HG03520 (cell line): Measurements from ENCODE around the gene ACER3.
"Not testable (repeated sequence)": the region's sequence is repeated elsewhere in the genome, so short reads cannot be mapped to it uniquely, and the experiment has no call there.

Source experiments
- ATAC-seq: cut with Tn5 transposase; IDR thresholded peaks from one replicate; pipeline ENCODE4 v1.9.1; 2021; ENCODE audit warnings: mild to moderate bottlenecking, moderate library complexity; ENCODE audit not compliant: unreplicated experiment

ACER3 gene

DNA sequence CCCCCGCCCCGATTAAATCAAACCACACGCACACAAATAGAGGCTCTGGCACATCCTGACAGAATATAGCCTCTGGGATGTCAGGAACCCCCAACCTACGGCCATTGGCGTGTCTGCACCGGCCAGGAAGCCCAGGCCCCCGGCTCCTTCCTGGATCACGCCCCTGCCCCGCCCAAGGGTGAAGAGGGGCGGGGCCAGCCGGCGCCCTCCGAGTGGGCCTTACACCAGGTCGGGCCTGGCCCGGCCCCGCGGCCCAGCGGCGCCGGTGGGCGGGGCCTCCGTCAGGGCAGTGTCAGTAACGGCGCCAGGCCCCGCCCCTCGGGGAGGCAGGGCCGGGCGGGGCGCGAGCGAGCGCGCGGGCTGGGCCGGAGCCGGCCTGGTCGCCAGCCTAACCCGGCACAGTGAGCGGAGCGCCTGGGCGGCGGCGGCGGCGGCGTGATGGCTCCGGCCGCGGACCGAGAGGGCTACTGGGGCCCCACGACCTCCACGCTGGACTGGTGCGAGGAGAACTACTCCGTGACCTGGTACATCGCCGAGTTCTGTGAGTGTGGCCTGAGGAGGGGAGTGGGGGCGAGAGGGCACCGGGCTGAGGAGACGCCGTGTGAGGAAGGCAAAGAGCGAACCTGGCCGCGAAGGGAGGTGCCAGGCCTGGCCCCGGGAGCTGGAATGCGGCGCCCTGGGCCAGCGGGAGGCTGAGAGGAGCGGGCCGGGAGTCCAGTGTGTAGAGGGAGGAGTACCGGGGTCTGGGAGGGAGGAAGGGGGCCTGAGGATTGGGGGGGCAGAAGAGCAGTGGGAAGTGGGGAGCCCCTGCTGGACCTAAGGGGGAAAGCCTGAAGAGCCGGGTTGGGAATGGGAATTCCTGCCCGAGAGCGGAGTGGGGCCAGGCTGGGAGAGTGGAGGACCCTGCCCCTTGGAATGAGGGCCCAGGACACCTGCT is at the start of gene ACER3:
TSS of gene ACER3 (plus strand) at position 380 of the 937 bp plus-strand sequence. CDS start at position 439, 59 bp downstream.
- ATAC-seq, result peak; percentile 91

DNA sequence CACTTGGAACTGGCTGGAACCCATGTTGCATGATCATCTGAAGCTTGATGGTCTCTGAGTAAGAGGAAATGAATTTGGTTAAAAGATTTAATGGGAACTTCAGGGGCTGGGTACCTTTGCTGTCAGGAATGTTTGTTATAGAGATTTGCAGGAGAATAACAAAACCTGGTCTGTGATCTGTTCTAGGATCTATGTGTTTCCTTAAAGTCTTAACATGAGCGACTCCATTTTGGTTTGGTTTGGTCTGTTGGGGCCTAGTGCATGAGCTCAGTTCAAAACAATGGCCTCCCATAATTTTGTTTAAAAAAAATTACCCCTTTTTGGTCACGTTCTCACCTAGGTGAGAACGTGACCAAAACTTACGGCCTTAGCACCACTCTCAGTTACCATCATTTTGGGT is 49.5 kb upstream of the ACER3 start:
- ATAC-seq, result no peak

DNA sequence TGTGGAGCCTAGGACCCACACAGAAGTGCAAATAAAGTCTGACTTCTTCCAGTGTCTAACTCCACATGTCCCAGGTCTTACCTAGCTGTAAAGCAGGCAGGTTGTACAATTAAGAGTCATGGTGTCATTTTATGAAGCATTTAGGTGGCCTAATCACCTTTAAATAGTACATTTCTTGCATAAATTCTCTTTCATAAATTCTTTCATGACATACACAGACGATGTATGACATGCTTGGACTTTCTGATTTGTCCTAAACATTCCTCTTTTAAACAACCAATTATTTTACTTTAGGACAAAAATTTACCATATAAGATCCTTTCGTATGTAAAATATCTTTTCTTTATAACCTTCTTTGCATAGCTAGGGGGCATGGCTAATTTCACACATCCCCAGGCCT is 46.3 kb upstream of the ACER3 start:
- no peak for ATAC-seq

DNA sequence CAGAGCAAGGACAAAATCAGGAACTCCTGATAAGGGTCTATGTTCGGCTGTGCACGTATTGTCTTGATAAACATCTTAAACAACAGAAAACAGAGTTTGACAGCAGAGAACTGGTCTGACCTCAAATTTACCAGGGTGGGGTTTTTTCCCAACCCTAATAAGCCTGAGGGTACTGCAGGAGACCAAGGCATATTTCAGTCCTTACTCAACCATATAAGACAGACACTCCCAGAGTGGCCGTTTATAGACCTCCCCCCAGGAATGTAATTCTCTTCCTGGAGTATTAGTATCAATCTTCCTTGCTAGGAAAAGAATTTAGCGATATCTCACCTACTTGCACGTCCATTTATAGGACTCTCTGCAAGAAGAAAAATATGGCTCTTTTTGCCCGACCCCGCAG is 45.0 kb upstream of the ACER3 start:
- not testable (repeated sequence) for ATAC-seq

DNA sequence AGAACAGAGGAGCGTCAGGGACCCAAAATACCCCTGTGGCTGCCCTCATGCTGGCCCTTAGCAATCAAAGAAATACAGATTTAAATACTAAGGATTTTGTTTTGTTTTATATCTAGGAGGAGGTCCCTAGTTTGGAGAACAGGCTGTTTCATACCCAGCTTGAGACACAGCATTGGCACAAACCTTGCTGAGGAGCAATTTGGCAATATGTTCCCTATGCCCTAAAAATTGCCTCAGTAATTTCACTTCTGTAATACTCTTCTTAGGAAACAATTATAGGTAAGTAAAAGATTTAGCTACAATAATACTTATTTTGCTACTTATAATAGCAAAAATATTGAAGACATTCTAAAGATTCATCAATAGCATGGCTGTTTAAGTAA is 40.5 kb upstream of the ACER3 start:
- no peak for ATAC-seq

DNA sequence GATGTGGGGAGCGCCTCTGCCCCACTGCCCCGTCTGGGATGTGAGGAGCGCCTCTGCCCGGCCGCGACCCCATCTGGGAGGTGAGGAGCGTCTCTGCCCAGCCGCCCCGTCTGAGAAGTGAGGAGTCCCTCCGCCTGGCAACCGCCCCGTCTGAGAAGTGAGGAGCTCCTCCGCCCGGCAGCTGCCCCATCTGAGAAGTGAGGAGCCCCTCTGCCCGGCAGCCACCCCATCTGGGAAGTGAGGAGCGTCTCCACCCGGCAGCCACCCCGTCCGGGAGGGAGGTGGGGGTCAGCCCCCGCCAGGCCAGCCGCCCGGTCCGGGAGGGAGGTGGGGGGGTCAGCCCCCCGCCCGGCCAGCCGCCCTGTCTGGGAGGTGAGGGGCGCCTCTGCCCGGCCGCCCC is 39.3 kb upstream of the ACER3 start:
- ATAC-seq, result not testable (repeated sequence)

DNA sequence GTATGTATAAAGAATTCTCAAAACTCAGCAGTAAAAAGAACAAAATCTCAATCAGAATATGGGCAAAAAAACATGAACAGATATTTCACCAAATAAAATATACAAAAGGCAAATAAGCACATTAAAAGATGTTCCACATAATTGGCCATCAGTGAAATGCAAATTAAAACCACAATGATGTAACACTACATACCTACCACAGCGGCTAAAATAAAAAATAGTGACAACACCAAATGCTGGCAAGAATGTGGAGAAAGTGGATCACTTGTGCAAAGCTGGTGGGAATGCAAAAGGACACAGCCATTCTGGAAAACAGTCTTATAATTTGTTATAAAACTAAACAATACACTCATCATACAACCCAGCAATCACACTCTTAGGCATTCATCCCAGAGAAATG is 38.3 kb upstream of the ACER3 start:
- no peak for ATAC-seq

DNA sequence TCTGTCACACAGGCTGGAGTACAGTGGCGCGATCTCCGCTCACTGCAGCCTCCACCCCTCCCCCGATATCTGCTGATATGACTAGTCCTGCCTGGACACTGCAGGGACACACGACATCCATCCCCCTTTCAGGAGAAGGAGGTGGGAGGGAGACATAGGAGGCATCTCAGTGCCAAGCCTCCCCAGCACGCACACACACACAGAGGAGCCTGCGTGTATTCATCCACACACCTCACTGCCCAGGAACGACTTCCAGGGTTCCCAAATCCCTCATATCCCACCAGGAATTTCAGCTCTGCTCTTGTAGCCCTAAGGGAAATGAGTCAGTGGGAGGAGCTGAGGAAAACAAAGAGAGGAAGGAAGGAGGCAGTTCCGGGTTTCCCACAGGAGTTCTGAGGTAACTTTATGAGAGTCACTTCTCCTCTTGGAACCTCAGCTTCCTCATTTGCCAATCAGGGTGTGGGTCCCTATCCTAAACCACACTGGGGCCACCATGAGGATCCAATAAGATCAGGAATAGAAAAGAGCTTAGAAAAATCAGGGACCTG is 37.2 kb upstream of the ACER3 start:
- ATAC-seq, result no peak

DNA sequence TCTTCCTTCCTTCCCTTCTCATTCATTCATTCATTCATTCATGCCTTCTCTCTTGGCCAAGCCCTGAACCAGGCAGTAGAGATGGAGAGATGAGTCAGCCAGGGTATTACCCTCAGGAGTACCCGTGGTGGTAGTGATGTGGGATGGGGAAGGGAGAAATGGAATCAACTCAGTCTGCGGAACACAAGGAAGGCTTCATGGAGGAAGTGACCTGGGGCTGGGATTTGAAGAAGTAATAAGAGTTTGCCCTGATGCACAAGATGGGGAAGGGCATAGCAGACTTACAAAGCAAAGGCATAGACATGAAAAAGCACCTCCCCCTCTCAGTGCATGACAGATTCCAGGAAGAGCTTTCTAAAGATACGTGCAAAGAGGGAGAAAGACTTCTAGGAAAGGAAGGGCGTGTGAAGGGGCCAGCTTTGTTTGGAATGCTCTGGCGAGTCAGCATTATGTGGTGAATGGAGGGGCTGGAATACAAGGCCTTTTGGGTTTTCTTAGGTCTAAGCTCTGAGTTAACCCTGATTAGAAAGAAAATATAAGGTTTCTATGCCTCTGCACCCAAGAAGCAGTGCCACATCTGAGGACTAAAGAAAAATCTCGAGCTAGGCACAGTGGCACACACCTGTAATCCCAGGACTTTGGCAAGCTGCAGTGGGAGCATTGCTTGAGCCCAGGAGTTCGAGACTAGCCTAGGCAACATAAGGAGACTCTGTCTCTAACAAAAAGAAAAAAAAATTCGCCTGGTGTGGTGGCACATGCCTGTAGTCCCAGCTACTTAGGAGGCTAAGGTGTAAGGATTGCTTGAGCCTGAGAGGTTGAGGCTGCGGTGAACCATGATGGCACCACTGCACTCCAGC is 36.4 kb upstream of the ACER3 start:
- no peak for ATAC-seq

DNA sequence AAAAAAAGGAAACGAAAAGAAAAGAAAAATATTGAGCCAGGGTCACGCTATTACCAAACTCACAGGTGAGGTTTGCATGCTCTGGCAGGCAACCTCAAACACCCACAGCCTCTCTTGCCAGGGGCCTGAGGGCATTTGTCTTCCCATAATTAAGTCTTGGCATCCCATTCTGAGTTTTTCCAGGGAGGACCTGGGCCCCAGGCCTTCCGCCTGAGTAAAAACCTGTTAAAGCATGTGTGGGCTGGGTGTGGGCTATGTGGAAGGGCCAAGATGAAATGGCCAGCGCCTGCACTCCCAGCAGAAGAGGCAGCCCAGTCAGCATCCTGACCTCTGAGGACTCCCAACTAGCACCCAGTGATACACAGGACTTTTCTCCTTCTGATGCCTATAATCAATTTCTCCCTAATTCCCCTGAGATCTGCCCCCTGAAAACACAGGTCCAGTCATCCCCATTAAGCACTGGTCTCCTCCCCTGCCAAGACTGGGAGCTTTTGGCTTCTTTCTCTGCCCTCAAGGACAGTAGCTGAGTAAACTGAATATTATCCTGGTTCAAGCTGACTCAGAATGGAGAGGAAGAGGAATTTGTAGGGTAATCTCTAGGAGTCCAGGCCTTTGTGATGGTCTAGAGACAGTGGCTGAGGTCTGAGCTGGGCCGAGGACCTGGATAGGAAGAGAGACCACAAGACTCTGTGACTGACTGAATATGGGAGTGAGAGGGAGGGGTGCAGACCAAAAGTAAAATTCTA is 35.6 kb upstream of the ACER3 start:
- ATAC-seq, result no peak

DNA sequence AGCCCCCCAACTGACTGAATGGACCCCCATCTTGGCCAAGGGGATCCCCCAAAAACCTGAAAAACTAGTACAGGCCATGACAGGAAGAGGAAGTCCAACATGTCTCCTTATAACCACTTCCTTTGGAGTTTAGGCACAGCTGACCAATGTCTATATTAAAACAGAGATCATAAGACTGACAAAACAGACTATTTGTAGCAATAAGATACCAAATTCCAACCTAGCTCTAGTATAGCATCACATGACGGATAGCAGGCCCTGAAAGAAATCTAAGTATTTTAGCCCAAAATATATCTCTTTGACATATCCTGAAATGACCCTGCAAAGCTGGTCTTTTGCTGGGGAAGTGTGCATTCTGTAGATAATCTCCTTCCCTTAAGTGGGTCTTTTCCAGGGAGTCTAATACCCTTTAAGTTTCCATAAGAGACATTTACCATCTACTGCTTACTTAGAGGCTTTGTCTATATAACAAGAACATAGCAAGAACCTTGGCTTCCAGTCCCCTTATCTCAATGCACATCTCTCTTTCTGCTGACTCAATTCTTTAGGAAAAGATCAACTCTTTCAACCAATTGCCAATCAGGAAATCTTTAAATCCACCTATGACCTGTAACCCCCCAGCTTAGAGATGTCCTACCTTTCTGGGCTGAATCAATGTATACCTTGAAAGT is 34.9 kb upstream of the ACER3 start:
- ATAC-seq, result no peak

DNA sequence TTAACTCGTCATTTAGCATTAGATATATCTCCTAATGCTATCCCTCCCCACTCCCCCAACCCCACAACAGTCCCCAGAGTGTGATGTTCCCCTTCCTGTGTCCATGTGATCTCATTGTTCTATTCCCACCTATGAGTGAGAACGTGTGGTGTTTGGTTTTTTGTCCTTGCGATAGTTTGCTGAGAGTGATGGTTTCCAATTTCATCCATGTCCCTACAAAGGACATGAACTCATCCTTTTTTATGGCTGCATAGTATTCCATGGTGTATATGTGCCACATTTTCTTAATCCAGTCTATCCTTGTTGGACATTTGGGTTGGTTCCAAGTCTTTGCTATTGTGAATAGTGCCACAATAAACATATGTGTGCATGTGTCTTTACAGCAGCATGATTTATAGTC is 34.2 kb upstream of the ACER3 start:
- ATAC-seq, result not testable (repeated sequence)

DNA sequence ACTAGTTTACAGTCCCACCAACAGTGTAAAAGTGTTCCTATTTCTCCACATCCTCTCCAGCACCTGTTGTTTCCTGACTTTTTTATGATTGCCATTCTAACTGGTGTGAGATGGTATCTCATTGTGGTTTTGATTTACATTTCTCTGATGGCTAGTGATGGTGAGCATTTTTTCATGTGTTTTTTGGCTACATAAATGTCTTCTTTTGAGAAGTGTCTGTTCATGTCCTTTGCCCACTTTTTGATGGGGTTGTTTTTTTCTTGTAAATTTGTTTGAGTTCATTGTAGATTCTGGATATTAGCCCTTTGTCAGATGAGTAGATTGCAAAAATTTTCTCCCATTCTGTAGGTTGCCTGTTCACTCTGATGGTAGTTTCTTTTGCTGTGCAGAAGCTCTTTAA is 33.7 kb upstream of the ACER3 start:
- not testable (repeated sequence) for ATAC-seq

DNA sequence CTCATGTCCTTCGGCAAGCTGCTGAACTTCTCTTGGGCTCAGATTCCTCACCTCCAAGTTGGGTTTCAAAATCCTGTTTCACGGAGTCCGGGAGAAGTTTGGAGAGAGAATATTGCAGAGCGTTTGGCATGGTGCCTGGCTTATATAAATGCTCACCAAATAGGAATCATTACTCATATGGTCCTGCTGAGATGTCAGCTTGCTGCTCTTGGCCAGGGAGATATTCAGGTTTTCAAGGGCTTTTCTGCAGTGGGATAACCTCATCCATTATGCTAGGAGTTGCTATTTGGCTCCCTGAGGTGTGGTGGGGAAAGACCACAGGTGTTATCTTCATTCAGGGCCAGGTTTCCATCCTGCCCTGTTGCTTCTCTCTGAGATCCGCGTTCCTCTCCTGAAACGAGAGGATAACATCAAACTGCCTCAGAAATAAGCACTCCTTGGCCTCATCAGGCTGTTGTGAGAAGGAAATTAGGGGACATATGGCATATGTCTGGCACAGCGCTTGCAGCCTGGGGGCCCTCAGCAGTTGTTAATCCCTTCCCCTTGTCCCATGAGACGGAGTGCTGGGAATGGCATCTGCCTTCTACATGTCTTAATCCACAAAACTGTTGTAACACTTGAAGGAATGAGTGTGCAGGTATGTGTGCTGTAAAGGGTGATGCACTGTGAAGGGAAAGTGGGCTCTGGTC is 29.9 kb upstream of the ACER3 start:
- ATAC-seq, result no peak

DNA sequence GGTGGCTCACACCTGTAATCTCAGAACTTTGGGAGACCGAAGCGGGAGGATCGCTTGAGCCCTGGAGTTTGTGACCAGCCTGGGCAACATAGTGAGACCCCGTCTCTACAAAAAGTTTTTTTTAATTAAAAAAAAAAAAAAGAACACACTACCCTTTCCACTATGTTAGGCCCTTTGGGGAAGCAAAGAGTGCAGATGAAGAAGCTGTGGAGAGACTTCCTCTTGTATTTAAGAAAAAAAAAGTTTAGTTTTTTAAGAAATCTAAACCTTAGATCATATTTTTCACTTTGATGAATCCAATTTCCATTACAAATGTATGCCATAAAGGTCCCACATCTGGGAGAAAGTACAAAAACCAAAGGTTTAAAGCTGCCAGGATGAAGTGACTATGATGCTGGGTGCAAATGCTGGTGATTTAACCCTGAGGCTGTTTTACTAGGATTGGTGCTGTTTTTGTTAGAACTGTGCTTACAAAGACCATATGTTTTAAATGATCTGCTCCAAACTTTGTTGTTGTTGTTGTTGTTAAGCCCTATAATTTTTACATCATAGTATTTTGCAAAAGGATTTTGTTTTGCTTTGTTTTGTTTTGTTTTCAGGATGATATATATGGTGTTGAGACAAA is 28.9 kb upstream of the ACER3 start:
- no peak for ATAC-seq

DNA sequence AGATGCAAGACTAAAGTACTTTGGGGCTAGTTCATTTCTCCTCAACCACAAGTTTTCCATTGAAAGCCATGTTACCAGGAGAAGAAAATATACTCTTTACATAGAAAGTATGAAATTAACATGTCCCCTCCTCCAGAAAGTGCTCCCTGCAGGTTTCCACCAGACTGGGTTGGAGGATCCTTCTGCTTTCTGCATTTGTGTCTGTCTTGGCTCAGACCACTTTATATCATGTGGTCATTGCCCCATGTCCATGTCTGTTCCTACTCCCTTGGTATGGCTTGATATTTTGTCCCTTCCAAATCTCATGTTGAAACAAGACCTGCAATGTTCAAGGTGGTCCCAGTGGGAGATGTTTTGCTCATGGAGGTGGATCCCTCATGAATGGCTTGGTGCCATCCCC is 28.4 kb upstream of the ACER3 start:
- no peak for ATAC-seq

DNA sequence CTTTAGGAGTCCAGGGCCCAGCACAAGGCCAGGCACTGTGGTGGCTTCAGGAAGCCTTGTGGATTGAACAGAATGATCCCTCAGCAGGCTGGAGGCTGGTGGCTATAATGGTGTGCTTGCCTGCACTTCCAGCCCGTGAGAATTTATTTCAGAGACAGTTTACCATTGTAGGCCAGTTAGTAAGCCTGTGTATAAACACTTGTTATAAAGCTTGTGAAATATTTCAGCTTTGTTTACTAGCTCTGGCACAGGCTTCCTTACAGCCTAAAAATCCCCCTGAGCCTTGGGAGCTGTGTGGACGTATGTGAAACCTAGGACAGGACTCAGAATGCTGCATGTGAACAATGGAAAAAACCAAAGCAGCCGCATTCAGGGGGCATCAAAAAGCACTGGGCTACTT is 26.6 kb upstream of the ACER3 start:
- ATAC-seq, result no peak

DNA sequence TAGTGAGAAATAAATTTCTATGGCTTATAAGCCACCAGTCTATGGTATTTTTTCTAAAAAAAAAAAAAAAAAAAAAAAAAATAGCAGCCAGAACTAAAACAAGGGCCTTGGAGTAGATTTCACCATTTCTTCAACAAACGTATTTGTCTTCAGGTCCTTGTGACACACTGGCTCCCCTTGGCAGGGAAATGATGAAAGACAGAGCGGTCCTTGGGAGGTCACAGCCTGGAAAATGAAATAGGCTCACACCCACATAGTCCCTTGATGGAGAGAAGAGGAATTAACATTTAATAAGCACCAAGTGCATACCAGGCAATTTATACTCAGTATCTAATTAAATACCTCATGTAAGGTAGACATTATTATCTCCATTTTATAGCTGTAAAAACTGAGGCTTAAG is 25.7 kb upstream of the ACER3 start:
- ATAC-seq, result no peak

DNA sequence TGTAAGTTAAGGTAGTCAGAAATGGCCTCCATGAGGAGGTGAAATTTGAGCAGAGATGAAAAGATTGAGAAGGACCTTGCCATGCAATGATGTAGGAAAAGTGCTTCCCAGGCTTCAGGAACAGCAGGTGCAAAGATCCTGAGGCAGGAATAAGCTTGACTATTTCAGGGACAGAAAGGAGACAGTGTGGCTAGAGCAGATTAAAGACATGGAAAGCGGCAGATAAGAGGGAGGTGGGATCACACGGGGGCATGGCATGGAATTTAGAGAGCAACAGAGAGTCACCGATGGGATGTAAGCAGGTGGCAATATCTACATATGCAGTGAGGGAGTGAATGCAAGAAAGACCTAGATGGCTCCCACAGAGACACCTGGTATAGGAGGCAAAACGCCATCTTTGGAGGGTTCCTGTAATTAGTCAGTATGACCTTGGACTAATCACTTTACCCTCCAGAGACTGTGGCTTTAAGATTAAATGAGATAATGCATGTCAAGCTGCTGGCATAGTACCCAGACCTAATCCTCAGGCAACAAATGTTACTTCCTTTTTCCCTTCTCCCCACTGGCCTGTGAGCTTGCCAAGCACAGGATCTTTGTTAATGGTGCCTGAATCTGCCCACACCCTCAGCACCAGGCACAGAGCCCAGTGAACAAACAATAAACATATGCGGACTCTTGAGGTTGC is 24.6 kb upstream of the ACER3 start:
- no peak for ATAC-seq
